Keratinocyte (primary cell): ENCODE results near the gene CCSER1. TPM values are rescaled to one million over a fixed set of nuclear protein-coding genes. Genes with fewer than 3 reads are reported as not detected.

ENCODE experiments used
- DNase-seq: peaks from one replicate; pipeline ENCODE4 v3.0.0-alpha.2; 2011; ENCODE audit warnings: low read depth, missing footprints, low spot score
- FAIRE-seq: peaks from 2 replicates; lab custom pipeline; 2011; peaks lifted over from hg19 to GRCh38; lab: Jason Lieb, UNC
- H2AFZ ChIP-seq: 2 replicates; pipeline ENCODE4 v1.6.0; 2012; ENCODE audit warnings: low read length, control low read depth, inconsistent platforms; ENCODE audit not compliant: control insufficient read depth
- H3K27ac ChIP-seq: 2 replicates; pipeline ENCODE4 v1.5.1; 2011; ENCODE audit warnings: low read length; ENCODE audit not compliant: control insufficient read depth, insufficient read depth
- H3K27me3 ChIP-seq: 3 replicates; pipeline ENCODE4 v1.6.0; 2011; ENCODE audit warnings: low read length; ENCODE audit not compliant: control insufficient read depth, insufficient read depth; ENCODE audit errors: extremely low read depth
- H3K36me3 ChIP-seq, 2 experiments: 2 replicates in 1 of 2; 3 replicates in 1 of 2; pipeline ENCODE4 v1.5.1; 2011; ENCODE audit warnings: low read length in 2 of 2, mild to moderate bottlenecking in 1 of 2; ENCODE audit not compliant: control insufficient read depth in 2 of 2, insufficient read depth in 2 of 2; ENCODE audit errors: extremely low read depth in 1 of 2
- H3K4me1 ChIP-seq: 3 replicates; pipeline ENCODE4 v1.5.1; 2011; ENCODE audit warnings: low read length; ENCODE audit not compliant: control insufficient read depth, insufficient read depth; ENCODE audit errors: extremely low read depth
- H3K4me2 ChIP-seq: 3 replicates; pipeline ENCODE4 v1.6.0; 2011; ENCODE audit warnings: low read depth, low read length; ENCODE audit not compliant: control insufficient read depth, insufficient read depth; ENCODE audit errors: extremely low read depth
- H3K4me3 ChIP-seq, 3 experiments: fragments of 200-600 bp in 1 of 3; sonication (generic) in 1 of 3; 2 replicates in 2 of 3; 3 replicates in 1 of 3; pipeline ENCODE4 v1.5.1; 2011 to 2016; ENCODE audit warnings: low read length in 3 of 3, mild to moderate bottlenecking in 3 of 3, control low read depth in 2 of 3, inconsistent platforms in 1 of 3, low read depth in 1 of 3, mixed read lengths in 1 of 3, mixed run types in 1 of 3, moderate library complexity in 1 of 3; ENCODE audit not compliant: control insufficient read depth in 2 of 3, insufficient read depth in 2 of 3; ENCODE audit errors: extremely low read depth in 1 of 3
- H3K79me2 ChIP-seq: 2 replicates; pipeline ENCODE4 v1.6.0; 2012; ENCODE audit warnings: low read length; ENCODE audit not compliant: control insufficient read depth, insufficient read depth
- H3K9ac ChIP-seq: 3 replicates; pipeline ENCODE4 v1.6.0; 2011; ENCODE audit warnings: low read length; ENCODE audit not compliant: control insufficient read depth, insufficient read depth; ENCODE audit errors: extremely low read depth
- H3K9me1 ChIP-seq: 3 replicates; pipeline ENCODE4 v1.6.0; 2011; ENCODE audit warnings: low read length; ENCODE audit not compliant: control insufficient read depth, insufficient read depth; ENCODE audit errors: extremely low read depth
- H3K9me3 ChIP-seq: 2 replicates; pipeline ENCODE4 v1.5.1; 2012; ENCODE audit warnings: low read depth, low read length; ENCODE audit not compliant: control insufficient read depth
- H4K20me1 ChIP-seq: 3 replicates; pipeline ENCODE4 v1.6.0; 2011; ENCODE audit warnings: low read length; ENCODE audit not compliant: control insufficient read depth, insufficient read depth; ENCODE audit errors: extremely low read depth
- CTCF ChIP-seq, 3 experiments: IDR thresholded peaks in 1 of 3; conservative IDR thresholded peaks in 1 of 3; optimal IDR thresholded peaks in 1 of 3; 2 replicates in 2 of 3; 3 replicates in 1 of 3; pipeline versions ENCODE3 to v1.5.1; 2011; ENCODE audit warnings: low read length in 3 of 3, mild to moderate bottlenecking in 3 of 3, moderate library complexity in 2 of 3, control low read depth in 1 of 3, inconsistent platforms in 1 of 3; ENCODE audit not compliant: insufficient read depth in 2 of 3; ENCODE audit errors: extremely low read depth in 1 of 3
- EZH2 ChIP-seq: IDR thresholded peaks from one replicate; pipeline ENCODE4 v1.6.1; 2012; ENCODE audit warnings: inconsistent platforms, mild to moderate bottlenecking, low read length, moderate library complexity
- dilution Hi-C: fragments of 300-500 bp; cut with MboI; formaldehyde crosslinking; loops from one replicate; pipeline ENCODE4 v1.7.0; 2020; ENCODE audit warnings: low sequenced_read_pairs; ENCODE audit not compliant: extremely low pct_ligation_motif_present
- polyA plus RNA-seq, 5 experiments: library from polyadenylated mRNA; depleted of rRNA in 3 of 5; stranded (reverse) in 3 of 5; stranded (forward) in 1 of 5; unstranded in 1 of 5; fragments of >200 nt; gene quantifications; 1 replicate in 1 of 5; 2 replicates in 3 of 5; 3 replicates in 1 of 5; pipeline versions ENCODE4 v1.2.1 to v1.2.3, GENCODE V29; 2011 to 2012; ENCODE audit warnings: missing spikeins in 2 of 5, low read depth in 1 of 5, low replicate concordance in 1 of 5

Gene CCSER1
- polyA plus RNA-seq, 1 donor (not counting 4 experiments of a cell fraction or from before 2014, with no cell fraction given), result 1.2 TPM

- dilution Hi-C loops, result no loop called here
- Histone ChIP-seq H3K4me1 (no peaks in the 10 kb centered on the region), H3K79me2 (no peaks in the 10 kb centered on the region), H3K4me3 (no peak overlapping the region), H3K9ac (no peak overlapping the region), H3K4me2 (no peak overlapping the region), H3K27me3 (no peaks in the 10 kb centered on the region), H4K20me1 (no peaks in the 10 kb centered on the region), H3K9me3 (no peaks in the 10 kb centered on the region), H3K36me3 (no peaks in the 10 kb centered on the region), H3K9me1 (no peaks in the 10 kb centered on the region), H2AFZ (no peak overlapping the region), H3K27ac (no peak overlapping the region)
- TF ChIP-seq CTCF (optimal IDR thresholded peaks at IDR 0.05 in 1 of 3, IDR thresholded peaks at IDR 0.05 in 1 of 3, conservative IDR thresholded peaks at IDR 0.05 in 1 of 3; ENCODE audit: extremely low read depth in 1 of 3, insufficient read depth in 2 of 3, low read length in 3 of 3), result no peak
- TF ChIP-seq EZH2, result no peak
- DNase-seq (no peak), FAIRE-seq (no peak)
Observed at GRCh38 chr4:90246816-90247215, 119.6 kb downstream of the CCSER1 start.

GRCh38 chr4:90254357-90254756 is 127.2 kb downstream of the CCSER1 start:
- H3K36me3 ChIP-seq, result no peaks in the 10 kb centered on the region
- H3K4me3 ChIP-seq, result no peak overlapping the region
- no peak for DNase-seq
- H3K9me1 ChIP-seq, result no peaks in the 10 kb centered on the region
- H3K79me2 ChIP-seq, result no peaks in the 10 kb centered on the region
- H3K4me2 ChIP-seq, result no peak overlapping the region
- no peaks in the 10 kb centered on the region for H3K9me3 ChIP-seq
- no peaks in the 10 kb centered on the region for H3K4me1 ChIP-seq
- no peaks in the 10 kb centered on the region for H3K27me3 ChIP-seq
- H2AFZ ChIP-seq, result peak overlapping the region; percentile 57
- FAIRE-seq, result peak; percentile 86
- TF ChIP-seq CTCF (optimal IDR thresholded peaks at IDR 0.05 in 1 of 3, IDR thresholded peaks at IDR 0.05 in 1 of 3, conservative IDR thresholded peaks at IDR 0.05 in 1 of 3; ENCODE audit: extremely low read depth in 1 of 3, insufficient read depth in 2 of 3, low read length in 3 of 3) (no peak), EZH2 (no peak)
- no peaks in the 10 kb centered on the region for H4K20me1 ChIP-seq
- no peak overlapping the region for H3K9ac ChIP-seq
- H3K27ac ChIP-seq, result no peak overlapping the region
- dilution Hi-C loops, result no loop called here
